HTR-8/SVneo (cell line): ENCODE measurements around the gene ZBED4.

Experiments
- DNase-seq: peaks from one replicate; pipeline ENCODE4 v3.0.0; 2011; ENCODE audit warnings: low spot score, mixed read lengths; ENCODE audit not compliant: insufficient read length
- FAIRE-seq: peaks from 2 replicates; lab custom pipeline; 2011; peaks lifted over from hg19 to GRCh38; lab: Jason Lieb, UNC

The ZBED4 gene

DNA sequence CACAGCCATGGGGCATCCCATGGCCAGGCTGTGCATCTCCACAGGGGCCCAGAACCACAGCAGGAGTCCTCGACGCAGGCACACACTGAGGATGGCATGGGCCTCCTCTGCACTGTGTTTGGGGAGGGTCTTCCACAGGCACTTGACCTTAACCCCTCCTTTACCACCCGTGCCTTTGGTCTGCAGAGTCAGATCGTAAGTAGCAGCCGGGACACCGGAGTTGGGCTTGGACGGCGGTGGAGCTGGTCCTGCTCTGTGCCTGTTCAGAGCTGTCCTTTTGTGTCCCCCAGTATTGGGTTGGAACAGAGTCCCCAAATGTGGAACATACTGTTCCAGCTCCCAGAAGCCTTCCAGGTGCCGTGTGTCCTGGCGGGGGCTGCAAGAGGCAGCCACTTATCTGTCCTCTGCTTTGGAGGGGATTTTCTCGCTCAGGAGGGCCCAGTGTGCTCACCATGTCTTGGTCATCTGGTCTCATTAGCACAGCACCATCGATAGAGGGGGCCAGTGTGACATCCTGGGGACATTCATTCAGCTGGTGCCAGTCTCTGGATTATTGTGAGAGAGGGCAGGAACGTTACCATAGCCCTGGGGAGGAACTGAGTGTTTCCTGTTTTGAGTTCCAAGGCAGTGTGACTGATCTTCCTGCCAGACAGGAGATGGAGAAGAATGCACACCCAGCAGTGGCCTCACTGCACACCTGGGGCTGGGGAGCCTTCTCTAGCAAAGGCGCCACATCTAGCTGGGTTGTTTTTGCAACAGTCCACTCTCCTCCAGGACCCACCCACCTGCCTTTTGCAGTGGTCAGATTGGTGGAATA is 77.2 kb downstream of the ZBED4 start:
- FAIRE-seq (peak; percentile 91), DNase-seq (peak; percentile 87)

DNA sequence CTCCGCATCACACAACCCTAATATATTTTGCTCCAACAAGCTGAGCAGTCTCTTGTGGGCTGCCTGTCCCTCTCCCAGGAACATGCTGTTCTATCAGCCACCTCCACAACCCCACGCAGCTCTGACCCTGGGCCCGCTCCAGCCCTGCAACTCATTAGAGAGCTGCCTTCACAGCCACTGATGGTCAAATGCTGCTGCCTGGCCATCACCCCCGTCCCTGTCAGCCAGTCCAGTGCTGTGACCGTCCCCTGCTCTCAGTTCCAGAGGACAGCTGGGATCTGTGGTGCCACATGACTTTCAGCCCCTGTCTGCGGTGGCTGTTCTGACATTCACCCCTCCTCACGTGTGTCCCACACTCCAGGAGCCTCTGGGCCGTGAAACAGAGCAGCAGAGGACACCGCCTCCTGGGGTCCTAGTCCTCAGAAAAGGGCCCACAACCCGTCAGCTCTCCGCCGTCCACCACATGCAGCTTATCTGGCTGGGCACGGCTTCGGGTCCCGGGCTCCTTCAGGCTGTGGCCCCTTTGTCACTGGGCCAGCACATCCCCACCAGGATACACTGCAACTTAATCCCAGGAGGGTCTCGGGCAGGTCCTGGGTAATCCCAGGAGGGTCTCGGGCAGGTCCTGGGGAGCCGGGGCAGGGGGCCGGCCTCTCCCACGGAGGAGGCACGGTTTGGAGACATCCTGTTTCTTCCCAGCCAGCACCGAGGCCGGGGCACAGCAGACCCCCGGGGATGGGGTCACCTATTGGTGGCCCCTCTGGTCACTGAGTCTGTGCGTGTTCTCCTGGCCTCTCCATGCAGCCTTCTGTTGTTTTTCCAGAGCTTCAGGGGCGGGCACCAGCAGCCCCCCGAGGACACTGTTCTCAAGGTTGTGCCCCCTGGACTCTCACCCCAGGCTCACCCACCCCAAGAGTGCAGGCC is 79.9 kb downstream of the ZBED4 start:
- DNase-seq (no peak), FAIRE-seq (no peak)

DNA sequence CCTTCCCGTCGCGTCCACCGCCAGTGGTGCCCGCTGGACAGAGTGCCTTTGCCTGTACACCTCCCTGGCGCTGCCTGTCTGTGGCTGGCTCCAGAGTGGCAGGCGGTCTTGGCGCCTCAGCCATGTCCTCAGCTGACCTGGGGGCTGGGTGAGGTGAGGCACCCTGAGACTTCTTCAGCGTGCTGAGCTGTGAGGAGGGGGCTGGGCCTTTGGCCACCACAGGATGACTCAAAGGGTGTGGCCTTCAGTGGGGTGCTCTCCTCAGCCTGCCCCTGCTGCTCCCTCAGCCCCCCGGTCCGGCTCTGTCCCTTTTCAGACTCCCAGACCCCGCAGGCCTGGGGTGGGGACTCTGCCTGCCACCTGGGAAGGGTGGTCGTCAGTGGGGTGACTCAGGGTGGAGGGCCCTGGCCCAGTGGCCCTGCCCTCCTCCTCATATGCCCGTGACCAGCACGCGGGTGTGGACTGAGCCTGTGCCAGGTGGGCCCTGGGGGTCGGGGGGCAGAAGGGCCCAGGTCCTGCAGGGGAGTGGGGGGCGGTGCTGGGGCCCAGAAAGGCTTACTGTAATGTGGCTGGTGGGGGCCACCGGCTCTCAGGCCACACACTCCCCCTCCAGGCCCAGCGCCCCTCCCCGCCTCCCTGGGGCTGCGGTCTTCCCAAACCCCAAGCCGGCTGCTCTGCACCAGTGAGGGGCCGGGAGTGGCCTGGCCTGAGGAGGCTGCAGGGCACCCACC is 80.7 kb downstream of the ZBED4 start:
- DNase-seq: no peak
- FAIRE-seq: no peak

DNA sequence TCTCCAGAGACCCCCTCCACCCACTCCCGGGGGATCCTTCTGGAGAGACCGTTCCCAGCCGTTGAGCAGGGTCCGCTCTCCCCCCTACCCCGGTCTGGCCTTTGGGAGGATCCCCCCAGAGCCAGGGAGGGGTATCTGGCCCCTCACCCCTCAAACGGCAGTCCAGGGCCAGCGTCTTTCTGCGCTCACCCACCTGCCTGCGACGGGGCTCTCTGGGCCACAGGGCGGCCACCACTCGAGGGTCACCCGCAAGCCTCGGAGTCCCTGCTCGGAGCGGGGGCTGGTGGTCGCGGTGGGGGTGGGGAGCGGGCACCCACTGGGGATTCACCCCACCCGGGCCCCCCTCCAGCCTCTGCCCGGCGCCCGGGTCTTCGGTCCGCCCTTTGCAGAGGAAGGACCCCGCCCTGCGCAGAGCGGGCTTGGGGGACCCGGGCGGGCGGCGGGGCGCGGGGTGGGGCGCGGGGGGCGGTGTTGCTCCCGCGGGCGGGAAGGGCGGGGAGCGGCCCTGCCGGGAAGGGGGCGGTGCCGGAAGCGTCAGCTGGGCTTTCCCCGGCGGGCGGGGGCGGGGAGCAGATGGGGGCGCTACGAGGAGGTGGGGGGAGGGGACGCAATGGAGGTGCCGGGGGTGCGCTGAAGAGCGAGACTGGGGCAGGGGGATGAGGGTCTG is 81.4 kb downstream of the ZBED4 start:
- DNase-seq (peak; percentile 53), FAIRE-seq (no peak)

DNA sequence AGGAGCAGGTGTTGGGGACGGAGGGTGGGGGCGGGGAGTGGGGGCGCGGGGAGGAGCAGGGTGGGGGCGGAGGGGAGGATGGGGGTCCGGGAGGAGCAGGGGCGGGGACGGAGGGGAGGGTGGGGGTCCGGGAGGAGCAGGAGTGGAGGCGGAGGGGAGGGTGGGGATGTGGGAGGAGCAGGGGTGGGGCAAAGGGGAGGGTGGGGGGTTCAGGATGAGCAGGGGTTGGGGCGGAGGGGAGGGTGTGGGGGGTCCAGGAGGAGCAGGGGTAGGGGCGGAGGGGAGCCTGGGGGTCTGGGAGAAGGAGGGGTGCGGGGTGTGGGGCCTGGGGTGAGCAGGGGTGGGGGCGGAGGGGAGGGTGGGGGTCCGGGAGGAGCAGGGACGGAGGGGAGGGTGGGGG is 81.9 kb downstream of the ZBED4 start:
- FAIRE-seq: no peak
- no peak for DNase-seq

DNA sequence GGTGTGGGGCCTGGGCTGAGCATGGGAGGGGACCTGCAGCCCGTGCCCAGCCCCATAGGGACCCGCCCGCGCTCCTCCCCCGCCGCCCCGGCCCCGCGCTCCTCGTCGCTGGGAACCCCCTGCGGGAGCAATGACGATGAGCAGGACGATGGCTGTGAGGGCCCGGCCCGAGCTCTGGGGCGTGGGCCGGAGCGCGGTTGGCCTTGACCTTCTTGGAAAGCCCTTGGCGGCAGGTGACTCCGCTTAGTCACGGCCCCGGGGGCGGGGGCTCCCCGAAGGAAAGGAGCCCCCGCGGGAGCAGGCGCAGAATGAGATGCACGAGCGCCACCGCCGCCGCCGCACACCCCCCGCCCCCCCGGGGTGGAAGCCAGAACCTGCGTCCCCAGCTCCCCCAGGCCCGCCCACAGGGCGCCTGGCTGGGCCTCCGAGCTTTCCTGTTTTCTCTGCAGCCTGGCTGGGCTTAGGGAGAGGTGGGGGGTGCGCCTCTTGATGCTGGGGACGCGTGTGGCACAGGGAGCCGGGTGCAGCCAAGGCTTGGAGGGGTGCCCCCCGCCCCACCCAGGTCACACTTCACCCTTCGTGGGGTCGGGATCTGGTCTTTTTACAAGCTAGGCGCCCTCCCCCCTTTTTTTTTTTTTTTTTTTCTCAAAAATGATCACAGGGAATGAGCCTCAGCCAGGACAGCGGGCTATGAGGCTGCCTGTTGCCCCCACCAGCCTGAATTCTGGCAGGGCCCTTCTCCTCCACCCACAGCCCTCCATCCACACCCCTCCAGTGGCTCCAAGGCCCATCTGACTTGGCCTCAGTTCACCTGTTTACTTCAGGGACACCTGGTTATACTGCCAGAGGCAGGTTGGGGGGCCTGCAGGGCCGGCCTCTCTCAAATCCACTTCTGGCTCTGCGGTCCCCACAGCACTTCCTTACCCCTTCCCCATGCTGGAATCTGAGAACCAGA is 82.7 kb downstream of the ZBED4 start:
- DNase-seq (peak; percentile 81), FAIRE-seq (peak; percentile 86)

DNA sequence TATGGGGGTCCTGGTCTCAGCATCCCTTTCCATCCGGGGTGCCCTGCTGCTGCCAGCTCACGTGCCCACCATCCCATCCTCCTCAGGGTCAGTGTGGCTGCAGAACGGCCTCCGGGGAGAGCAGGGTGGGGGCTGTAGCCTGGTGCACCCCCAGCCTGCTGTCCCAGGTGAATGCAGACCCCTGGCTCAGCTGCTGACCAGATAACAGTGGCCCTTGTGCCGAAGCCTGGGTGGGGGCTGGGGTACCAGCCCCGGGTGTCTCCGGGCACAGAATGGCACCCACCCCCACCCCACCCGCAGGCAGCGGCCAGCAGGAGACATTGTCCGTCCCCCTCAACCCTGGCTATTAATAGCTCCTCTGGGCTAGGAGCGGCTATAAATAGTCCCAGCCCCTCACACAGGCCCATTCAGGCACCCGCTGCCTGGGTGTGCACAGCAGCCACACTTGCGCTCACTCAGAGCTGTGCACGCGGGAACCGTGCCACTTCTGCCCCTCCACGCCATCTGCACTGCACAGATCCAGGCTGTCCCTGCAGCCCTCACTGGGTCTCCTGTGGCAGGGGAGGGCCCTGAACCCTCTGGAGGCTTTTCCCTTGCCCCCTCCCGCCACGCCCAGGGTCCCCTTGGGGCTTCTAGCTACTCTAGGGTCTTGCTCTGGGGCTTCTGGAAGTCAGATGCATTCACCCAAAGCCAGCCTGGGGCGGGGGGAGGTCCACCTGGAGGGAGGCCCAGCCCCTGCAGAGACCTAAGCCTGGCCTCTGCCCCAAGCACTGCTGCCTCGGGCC is 83.5 kb downstream of the ZBED4 start:
- FAIRE-seq (no peak), DNase-seq (no peak)

DNA sequence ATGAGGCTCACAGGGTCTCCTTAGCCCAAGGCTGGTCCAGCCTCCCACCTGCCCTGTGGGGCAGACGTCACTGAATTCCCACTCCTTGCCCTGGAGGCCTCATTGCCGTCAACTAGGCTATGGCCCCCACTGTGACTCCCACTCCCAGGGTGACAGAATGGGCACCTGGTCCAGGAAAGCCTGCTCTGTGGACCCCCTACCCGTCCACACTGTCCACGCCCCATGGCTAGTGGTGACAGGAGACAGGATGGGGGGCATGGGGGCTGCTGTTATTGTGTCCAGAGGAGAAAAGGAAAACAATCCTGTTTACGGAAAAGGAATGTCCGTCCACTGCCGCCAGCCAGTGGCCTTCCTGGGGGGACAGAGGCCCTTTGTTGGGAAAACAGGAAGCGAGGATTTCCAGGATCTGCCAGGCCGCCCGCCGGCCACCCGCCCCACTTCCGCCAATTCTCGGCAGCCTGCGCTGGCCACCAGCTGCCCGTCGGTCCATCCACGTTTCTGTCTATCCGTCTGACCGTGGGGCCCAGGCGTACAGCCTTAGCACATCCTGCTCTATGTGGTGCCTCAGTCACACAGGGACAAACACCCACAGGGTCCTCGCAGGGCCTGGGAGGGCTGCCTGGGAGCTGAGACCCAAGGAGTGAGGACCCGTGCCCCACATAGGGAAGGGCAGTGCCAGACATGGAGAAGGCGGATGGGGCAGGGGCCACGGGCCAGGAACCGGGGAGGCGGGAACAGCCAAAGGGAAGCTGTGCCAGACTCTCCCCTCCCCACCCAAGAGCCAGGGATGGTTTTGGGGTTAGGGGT is 84.3 kb downstream of the ZBED4 start:
- DNase-seq: no peak
- FAIRE-seq: no peak

DNA sequence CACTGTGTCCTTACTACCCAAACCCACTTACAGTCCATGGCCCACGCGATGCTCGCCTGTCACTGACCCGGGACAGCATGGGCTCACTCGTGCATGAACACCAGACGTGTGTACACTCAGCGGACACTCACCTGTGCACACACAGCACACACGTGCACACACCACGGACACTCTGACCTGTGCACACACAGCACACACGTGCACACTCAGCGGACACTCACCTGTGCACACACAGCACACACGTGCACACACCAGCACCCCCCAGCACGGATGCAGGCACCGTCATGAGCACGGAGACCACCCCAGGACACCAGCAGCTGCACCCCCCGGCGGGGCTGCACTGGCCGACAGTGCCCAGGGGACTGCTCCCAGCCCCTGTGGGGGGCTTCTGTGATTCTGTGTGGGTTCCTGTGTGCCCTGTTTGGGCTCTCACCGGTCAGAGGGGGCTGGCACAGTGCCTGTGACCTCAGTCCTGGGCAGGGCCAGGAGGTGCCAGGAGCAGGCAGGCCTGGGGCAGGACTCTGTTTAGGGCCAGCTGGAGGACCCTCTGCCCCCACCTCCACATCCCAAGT is 85.0 kb downstream of the ZBED4 start:
- DNase-seq (no peak), FAIRE-seq (peak; percentile 66)
